Type B pancreatic cell (in vitro differentiated cells): ENCODE results near the gene PPP1R16B. TPM values are rescaled to one million over a fixed set of nuclear protein-coding genes. Genes with fewer than 3 reads are reported as not detected.

Experiments used
- DNase-seq: peaks from one replicate; pipeline ENCODE4 v3.0.0; 2021; ENCODE audit warnings: mixed read lengths; ENCODE audit not compliant: unreplicated experiment; ENCODE audit errors: extremely low spot score
- H3K27ac Mint-ChIP-seq: 2 replicates; pipeline ENCODE4 v1.8.0; 2021; ENCODE audit warnings: mild to moderate bottlenecking, mixed read lengths
- H3K27me3 Mint-ChIP-seq: 2 replicates; pipeline ENCODE4 v1.8.0; 2021; ENCODE audit warnings: mixed read lengths
- H3K36me3 Mint-ChIP-seq: 2 replicates; pipeline ENCODE4 v1.8.0; 2021; ENCODE audit warnings: mixed read lengths
- H3K4me1 Mint-ChIP-seq: one replicate; pipeline ENCODE4 v1.8.0; 2021; ENCODE audit warnings: mixed read lengths; ENCODE audit not compliant: unreplicated experiment
- H3K4me3 Mint-ChIP-seq: 2 replicates; pipeline ENCODE4 v1.8.0; 2021; ENCODE audit warnings: mild to moderate bottlenecking, mixed read lengths
- H3K9me3 Mint-ChIP-seq: 2 replicates; pipeline ENCODE4 v1.8.0; 2021; ENCODE audit warnings: mixed read lengths
- total RNA-seq: library from RNA; stranded (reverse); gene quantifications from 2 replicates; pipeline ENCODE4 v1.2.1, GENCODE V29; 2021; ENCODE audit warnings: low replicate concordance
- TF ChIP-seq, protein P1 (sequence below): fragments of 200-600 bp; sonication (generic); conservative IDR thresholded peaks from 2 replicates; pipeline ENCODE4 v1.5.0; 2021; ENCODE audit warnings: antibody characterized with exemption, mild to moderate bottlenecking

PPP1R16B gene
- total RNA-seq, 1 donor from 2014 or later: 0.31 TPM

DNA sequence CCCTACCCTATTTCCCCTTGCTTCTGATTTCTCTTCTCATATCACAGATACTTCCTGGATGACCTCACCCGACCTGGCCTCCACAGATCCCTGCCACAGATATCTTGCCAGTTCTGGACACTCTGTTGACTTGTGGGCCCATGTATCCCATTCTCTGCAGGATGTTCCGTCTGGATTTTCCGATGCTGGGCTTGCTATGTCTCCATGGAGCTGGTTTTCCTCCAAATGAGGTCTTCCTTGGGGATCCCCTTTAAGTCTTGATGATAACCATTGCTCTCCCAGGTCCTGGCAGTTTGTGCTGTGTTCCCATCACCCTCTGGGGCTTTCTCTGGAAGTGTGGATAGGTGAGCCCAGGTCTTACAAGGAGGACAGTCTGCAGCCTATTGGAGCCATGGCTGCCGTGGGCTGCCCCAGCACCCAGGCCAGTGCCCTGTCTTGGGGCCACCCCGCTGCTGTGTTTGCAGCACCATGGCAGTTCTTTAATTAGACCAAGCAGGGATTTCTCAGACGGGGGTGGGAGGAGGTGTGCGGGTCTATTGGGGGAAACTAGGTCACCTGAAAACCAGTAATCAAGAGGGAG lies 23.9 kb downstream of the PPP1R16B start:
- DNase-seq: no peak
- H3K27me3 Mint-ChIP-seq: peaks cover 14% of the 10 kb centered on the region
- H3K36me3 Mint-ChIP-seq: no peaks in the 10 kb centered on the region
- peaks cover 28% of the 10 kb centered on the region for H3K4me1 Mint-ChIP-seq
- H3K27ac Mint-ChIP-seq: no peak overlapping the region
- TF ChIP-seq, protein P1, sequence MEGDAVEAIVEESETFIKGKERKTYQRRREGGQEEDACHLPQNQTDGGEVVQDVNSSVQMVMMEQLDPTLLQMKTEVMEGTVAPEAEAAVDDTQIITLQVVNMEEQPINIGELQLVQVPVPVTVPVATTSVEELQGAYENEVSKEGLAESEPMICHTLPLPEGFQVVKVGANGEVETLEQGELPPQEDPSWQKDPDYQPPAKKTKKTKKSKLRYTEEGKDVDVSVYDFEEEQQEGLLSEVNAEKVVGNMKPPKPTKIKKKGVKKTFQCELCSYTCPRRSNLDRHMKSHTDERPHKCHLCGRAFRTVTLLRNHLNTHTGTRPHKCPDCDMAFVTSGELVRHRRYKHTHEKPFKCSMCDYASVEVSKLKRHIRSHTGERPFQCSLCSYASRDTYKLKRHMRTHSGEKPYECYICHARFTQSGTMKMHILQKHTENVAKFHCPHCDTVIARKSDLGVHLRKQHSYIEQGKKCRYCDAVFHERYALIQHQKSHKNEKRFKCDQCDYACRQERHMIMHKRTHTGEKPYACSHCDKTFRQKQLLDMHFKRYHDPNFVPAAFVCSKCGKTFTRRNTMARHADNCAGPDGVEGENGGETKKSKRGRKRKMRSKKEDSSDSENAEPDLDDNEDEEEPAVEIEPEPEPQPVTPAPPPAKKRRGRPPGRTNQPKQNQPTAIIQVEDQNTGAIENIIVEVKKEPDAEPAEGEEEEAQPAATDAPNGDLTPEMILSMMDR: no peak
- H3K4me3 Mint-ChIP-seq: no peak overlapping the region
- no peaks in the 10 kb centered on the region for H3K9me3 Mint-ChIP-seq

DNA sequence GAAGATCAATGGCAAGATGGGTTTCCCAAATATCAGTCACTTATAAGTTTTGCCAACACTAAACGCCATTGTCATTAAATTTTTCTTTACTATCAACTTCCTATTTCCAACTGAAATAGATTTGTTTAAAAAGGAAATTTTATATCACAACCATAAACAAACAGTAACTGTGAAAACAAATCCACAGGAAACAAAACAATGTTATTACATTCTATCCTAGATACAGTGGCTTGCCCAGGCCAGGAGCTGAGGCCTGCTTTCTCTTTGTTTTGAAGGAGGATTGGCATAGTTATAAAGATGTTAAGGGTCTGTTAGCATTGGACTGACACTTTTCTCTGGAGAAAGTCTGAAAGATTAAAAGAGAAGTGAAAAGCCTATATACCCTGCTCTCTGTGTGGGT lies 24.9 kb downstream of the PPP1R16B start:
- Mint-ChIP-seq H3K36me3 (no peaks in the 10 kb centered on the region), H3K4me1 (peaks cover 28% of the 10 kb centered on the region), H3K27ac (no peak overlapping the region), H3K4me3 (no peak overlapping the region), H3K27me3 (peaks cover 10% of the 10 kb centered on the region), H3K9me3 (no peaks in the 10 kb centered on the region)
- TF ChIP-seq, protein P1: no peak
- DNase-seq: no peak

GRCh38 chr20:38831049-38831691 lies 25.7 kb downstream of the PPP1R16B start:
- DNase-seq: no peak
- Mint-ChIP-seq H3K9me3 (no peaks in the 10 kb centered on the region), H3K27ac (no peak overlapping the region), H3K4me1 (peaks cover 22% of the 10 kb centered on the region), H3K27me3 (peaks cover 10% of the 10 kb centered on the region), H3K4me3 (no peak overlapping the region), H3K36me3 (no peaks in the 10 kb centered on the region)
- TF ChIP-seq, protein P1: no peak

DNA sequence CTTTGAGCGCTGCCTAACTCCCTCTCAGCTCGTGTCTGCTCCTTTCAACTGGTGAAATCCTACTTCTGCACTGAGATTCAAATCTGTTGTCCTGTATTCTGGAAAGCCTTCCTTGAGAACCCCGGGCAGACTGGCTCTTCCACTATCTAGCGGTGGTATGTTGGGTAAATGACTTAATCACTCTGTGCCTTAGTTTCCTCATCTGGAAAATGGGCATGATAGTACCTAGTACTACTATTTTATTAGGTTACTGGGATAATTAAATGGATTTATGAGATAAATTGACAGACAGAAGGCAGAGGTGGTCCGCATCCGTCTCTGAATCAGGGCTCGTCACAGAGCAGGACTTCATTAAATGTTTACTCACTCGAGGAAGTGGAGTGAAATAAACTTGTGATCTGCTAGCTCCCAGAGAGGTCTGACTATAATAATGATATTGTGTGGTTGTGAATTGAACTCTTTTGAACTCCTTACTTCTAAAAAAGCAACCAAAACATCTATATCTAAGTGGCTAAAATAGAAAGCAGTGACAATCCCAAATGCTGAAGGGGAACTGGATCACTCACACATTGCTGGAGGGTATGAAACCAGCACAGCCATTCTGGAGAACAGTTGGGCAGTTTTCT lies 26.6 kb downstream of the PPP1R16B start:
- TF ChIP-seq, protein P1: no peak
- Mint-ChIP-seq H3K27ac (no peak overlapping the region), H3K27me3 (peaks cover 10% of the 10 kb centered on the region), H3K4me1 (peaks cover 17% of the 10 kb centered on the region), H3K4me3 (no peak overlapping the region), H3K9me3 (no peaks in the 10 kb centered on the region), H3K36me3 (no peaks in the 10 kb centered on the region)
- DNase-seq: no peak

GRCh38 chr20:38833154-38833856 lies 27.8 kb downstream of the PPP1R16B start:
- no peaks in the 10 kb centered on the region for H3K36me3 Mint-ChIP-seq
- H3K4me1 Mint-ChIP-seq: peaks cover 6% of the 10 kb centered on the region
- no peaks in the 10 kb centered on the region for H3K9me3 Mint-ChIP-seq
- no peak for DNase-seq
- peaks cover 10% of the 10 kb centered on the region for H3K27me3 Mint-ChIP-seq
- TF ChIP-seq, protein P1: no peak
- H3K4me3 Mint-ChIP-seq: no peak overlapping the region
- H3K27ac Mint-ChIP-seq: no peak overlapping the region
